HepG2 (cell line): ENCODE measurements around the gene GSDMA. TPM values are rescaled to one million over a fixed set of nuclear protein-coding genes. Genes with fewer than 3 reads are reported as not detected.

ENCODE experiments used
- EED ChIP-seq: sonication (generic); formaldehyde crosslinking; IDR thresholded peaks from 2 replicates; pipeline ENCODE4 v1.5.0; 2020; ENCODE audit warnings: mild to moderate bottlenecking, missing genetic modification reagents
- ELF3 ChIP-seq: IDR thresholded peaks from 2 replicates; pipeline ENCODE4 v1.6.1; 2016; ENCODE audit warnings: missing genetic modification reagents, missing compliant biosample characterization
- EZH2 ChIP-seq: conservative IDR thresholded peaks from 2 replicates; pipeline ENCODE4 v1.6.1; 2012; ENCODE audit warnings: mild to moderate bottlenecking, low read depth, low read length, moderate library complexity
- FOXA3 ChIP-seq: IDR thresholded peaks from 2 replicates; pipeline ENCODE4 v1.6.1; 2016; ENCODE audit warnings: missing genetic modification reagents, missing compliant biosample characterization
- MAFF ChIP-seq: IDR thresholded peaks from 2 replicates; pipeline ENCODE4 v1.6.1; 2011; ENCODE audit warnings: low read depth, low read length, improper control_type of control experiment
- MAFG ChIP-seq: sonication (generic); formaldehyde crosslinking; IDR thresholded peaks from 2 replicates; pipeline ENCODE4 v1.5.1; 2020; ENCODE audit warnings: mild to moderate bottlenecking, missing genetic modification reagents
- PAWR ChIP-seq: sonication (generic); formaldehyde crosslinking; IDR thresholded peaks from 2 replicates; pipeline ENCODE4 v1.4.0; 2020; ENCODE audit warnings: missing genetic modification reagents, mild to moderate bottlenecking, borderline replicate concordance
- SOX13 ChIP-seq, 3 experiments: fragments of 450-650 bp in 1 of 3; sonication (generic) in 1 of 3; formaldehyde crosslinking in 1 of 3; IDR thresholded peaks in 2 of 3; conservative IDR thresholded peaks in 1 of 3; 2 replicates each; pipeline versions ENCODE4 v1.5.0 to v1.6.1; 2016 to 2020; ENCODE audit warnings: antibody characterized with exemption in 1 of 3, mild to moderate bottlenecking in 1 of 3, missing compliant biosample characterization in 1 of 3, missing genetic modification reagents in 1 of 3, moderate library complexity in 1 of 3
- STAG1 ChIP-seq: sonication (generic); formaldehyde crosslinking; IDR thresholded peaks from 2 replicates; pipeline ENCODE4 v1.4.0; 2020; ENCODE audit warnings: missing genetic modification reagents
- SUZ12 ChIP-seq: fragments of 150-350 bp; IDR thresholded peaks from 2 replicates; pipeline ENCODE4 v1.6.1; 2014; ENCODE audit warnings: low read depth, low read length
- TRIM24 ChIP-seq: sonication (generic); formaldehyde crosslinking; IDR thresholded peaks from 2 replicates; pipeline ENCODE4 v1.8.0; 2022; ENCODE audit warnings: mild to moderate bottlenecking, missing genetic modification reagents
- ZBTB1 ChIP-seq: sonication (generic); formaldehyde crosslinking; IDR thresholded peaks from 2 replicates; pipeline ENCODE4 v1.4.0; 2020; ENCODE audit warnings: missing genetic modification reagents, borderline replicate concordance
- ZFP36L1 ChIP-seq: sonication (generic); formaldehyde crosslinking; IDR thresholded peaks from 2 replicates; pipeline ENCODE4 v1.8.0; 2022; ENCODE audit warnings: mild to moderate bottlenecking, missing genetic modification reagents, moderate library complexity
- ZNF431 ChIP-seq: sonication (generic); formaldehyde crosslinking; IDR thresholded peaks from 2 replicates; pipeline ENCODE4 v1.9.0; 2022; ENCODE audit warnings: missing genetic modification reagents, low read depth, mild to moderate bottlenecking, borderline replicate concordance
- ZNF44 ChIP-seq: sonication (generic); formaldehyde crosslinking; IDR thresholded peaks from 2 replicates; pipeline ENCODE4 v1.5.1; 2020; ENCODE audit warnings: mild to moderate bottlenecking, missing genetic modification reagents
- ZNF543 ChIP-seq: sonication (generic); formaldehyde crosslinking; IDR thresholded peaks from 2 replicates; pipeline ENCODE4 v1.4.0; 2020; ENCODE audit warnings: mild to moderate bottlenecking, missing genetic modification reagents
- ZNF552 ChIP-seq: sonication (generic); formaldehyde crosslinking; IDR thresholded peaks from 2 replicates; pipeline ENCODE4 v1.9.0; 2022; ENCODE audit warnings: missing genetic modification reagents, mild to moderate bottlenecking, borderline replicate concordance
- ZNF616 ChIP-seq: sonication (generic); formaldehyde crosslinking; IDR thresholded peaks from 2 replicates; pipeline ENCODE4 v1.5.0; 2020; ENCODE audit warnings: low read depth, mild to moderate bottlenecking, missing genetic modification reagents
- polyA plus RNA-seq, 8 experiments: library from polyadenylated mRNA; depleted of rRNA in 3 of 8; stranded (reverse) in 7 of 8; unstranded in 1 of 8; fragments of >200 nt; fragmentation: Illumina TruSeq in 4 of 8; extraction: Trizol in 4 of 8; gene quantifications; 2 replicates each; pipeline versions ENCODE4 v1.2.1 to v1.2.3, GENCODE V29; 2011 to 2016; ENCODE audit warnings: low read depth in 4 of 8, missing spikeins in 1 of 8, mixed read lengths in 1 of 8; ENCODE audit not compliant: insufficient read depth in 1 of 8
- total RNA-seq, 5 experiments: library from RNA; depleted of rRNA; stranded (reverse); fragments of >200 nt; fragmentation: Illumina TruSeq; extraction: Trizol; gene quantifications; 2 replicates each; pipeline ENCODE4 v1.2.3, GENCODE V29; 2016; ENCODE audit warnings: low read depth in 1 of 5
- TF ChIP-seq, protein P1 (sequence below): IDR thresholded peaks from 2 replicates; pipeline ENCODE4 v1.6.1; 2016; ENCODE audit warnings: missing compliant biosample characterization, missing genetic modification reagents, borderline replicate concordance
- TF ChIP-seq, protein P2 (sequence below): sonication (generic); formaldehyde crosslinking; IDR thresholded peaks from 2 replicates; pipeline ENCODE4 v1.8.0; 2022; ENCODE audit warnings: mild to moderate bottlenecking, missing genetic modification reagents, moderate library complexity
- TF ChIP-seq, protein P3 (sequence below): sonication (generic); formaldehyde crosslinking; IDR thresholded peaks from 2 replicates; pipeline ENCODE4 v1.4.0; 2020; ENCODE audit warnings: mild to moderate bottlenecking, missing genetic modification reagents
- TF ChIP-seq, protein P4 (sequence below): sonication (generic); formaldehyde crosslinking; IDR thresholded peaks from 2 replicates; pipeline ENCODE4 v1.8.0; 2022; ENCODE audit warnings: mild to moderate bottlenecking, missing genetic modification reagents; ENCODE audit not compliant: insufficient replicate concordance
- TF ChIP-seq, protein P5 (sequence below): sonication (generic); formaldehyde crosslinking; IDR thresholded peaks from 2 replicates; pipeline ENCODE4 v1.4.0; 2020; ENCODE audit warnings: mild to moderate bottlenecking, missing genetic modification reagents
- TF ChIP-seq, protein P6 (sequence below): IDR thresholded peaks from 2 replicates; pipeline ENCODE4 v1.6.1; 2016

GSDMA gene
- total and polyA plus RNA-seq, 2 of the 13 experiments (the other 11 are each of a cell fraction or from before 2014, with no cell fraction given) = not detected

DNA sequence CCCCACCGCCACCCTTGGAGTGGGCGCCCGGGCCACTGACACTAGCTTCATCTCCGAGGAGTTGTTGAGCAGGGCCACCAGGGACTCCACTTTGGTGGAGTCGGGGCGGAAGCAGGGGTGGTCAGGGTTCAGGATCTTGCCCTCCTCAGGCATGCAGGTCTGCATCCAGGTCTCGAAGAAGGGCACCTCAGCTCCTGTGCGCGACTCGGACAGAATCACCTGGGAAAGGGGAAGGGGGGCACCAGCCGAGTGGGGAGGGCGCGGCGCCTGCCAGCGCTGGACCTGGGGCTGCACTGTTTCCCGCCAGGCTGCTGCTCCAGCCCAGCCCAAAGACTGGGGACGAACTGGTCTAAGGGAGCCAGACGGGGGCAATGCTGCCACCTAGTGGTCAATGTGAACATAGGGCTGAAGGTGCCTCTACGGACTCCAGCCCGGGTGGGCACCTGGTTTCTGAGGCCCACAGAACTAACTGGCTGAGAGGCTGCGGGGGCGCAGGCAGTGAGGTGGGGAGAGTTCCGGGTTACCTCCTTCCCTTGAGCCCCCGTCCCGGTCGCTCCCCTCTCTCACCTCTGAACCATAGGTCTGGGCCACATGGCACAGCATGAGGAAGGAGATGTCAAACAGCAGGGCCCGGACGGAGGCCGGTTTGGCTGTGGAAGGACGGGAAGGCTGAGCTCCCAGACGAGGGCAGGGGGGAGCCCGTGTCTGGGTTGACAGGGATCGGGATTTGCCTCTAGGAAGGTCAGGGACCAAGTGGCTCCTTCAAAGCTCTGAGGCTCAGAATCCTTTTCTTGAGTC is 64.2 kb downstream of the GSDMA start (continued):
- TF ChIP-seq FOXA3 (CRISPR knock-in tag) (no peak), STAG1 (CRISPR knock-in tag) (peak; percentile 84), SUZ12 (no peak), PAWR (no peak), MAFG (CRISPR knock-in tag) (no peak), SOX13 (IDR thresholded peaks at IDR 0.05) (no peak), SOX13 (CRISPR knock-in tag; conservative IDR thresholded peaks at IDR 0.05 in 1 of 2, IDR thresholded peaks at IDR 0.05 in 1 of 2) (no peak), EZH2 (no peak), ZBTB1 (CRISPR knock-in tag) (no peak), ELF3 (CRISPR knock-in tag) (0 out of 2 replicates have a peak, but pooled peaks have one; percentile 17), MAFF (no peak), ZNF616 (no peak), ZNF552 (CRISPR knock-in tag) (no peak), EED (CRISPR knock-in tag) (no peak), ZFP36L1 (CRISPR knock-in tag) (no peak), ZNF431 (CRISPR knock-in tag) (no peak), ZNF543 (CRISPR knock-in tag) (no peak), TRIM24 (CRISPR knock-in tag) (no peak), ZNF44 (CRISPR knock-in tag) (no peak)
- TF ChIP-seq, protein P1, sequence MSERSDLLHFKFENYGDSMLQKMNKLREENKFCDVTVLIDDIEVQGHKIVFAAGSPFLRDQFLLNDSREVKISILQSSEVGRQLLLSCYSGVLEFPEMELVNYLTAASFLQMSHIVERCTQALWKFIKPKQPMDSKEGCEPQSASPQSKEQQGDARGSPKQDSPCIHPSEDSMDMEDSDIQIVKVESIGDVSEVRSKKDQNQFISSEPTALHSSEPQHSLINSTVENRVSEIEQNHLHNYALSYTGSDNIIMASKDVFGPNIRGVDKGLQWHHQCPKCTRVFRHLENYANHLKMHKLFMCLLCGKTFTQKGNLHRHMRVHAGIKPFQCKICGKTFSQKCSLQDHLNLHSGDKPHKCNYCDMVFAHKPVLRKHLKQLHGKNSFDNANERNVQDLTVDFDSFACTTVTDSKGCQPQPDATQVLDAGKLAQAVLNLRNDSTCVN (CRISPR knock-in tag) = no peak
- TF ChIP-seq, protein P2, sequence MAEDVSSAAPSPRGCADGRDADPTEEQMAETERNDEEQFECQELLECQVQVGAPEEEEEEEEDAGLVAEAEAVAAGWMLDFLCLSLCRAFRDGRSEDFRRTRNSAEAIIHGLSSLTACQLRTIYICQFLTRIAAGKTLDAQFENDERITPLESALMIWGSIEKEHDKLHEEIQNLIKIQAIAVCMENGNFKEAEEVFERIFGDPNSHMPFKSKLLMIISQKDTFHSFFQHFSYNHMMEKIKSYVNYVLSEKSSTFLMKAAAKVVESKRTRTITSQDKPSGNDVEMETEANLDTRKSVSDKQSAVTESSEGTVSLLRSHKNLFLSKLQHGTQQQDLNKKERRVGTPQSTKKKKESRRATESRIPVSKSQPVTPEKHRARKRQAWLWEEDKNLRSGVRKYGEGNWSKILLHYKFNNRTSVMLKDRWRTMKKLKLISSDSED = no peak
- TF ChIP-seq, protein P3, sequence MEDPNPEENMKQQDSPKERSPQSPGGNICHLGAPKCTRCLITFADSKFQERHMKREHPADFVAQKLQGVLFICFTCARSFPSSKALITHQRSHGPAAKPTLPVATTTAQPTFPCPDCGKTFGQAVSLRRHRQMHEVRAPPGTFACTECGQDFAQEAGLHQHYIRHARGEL (CRISPR knock-in tag) = no peak
- TF ChIP-seq, protein P4, sequence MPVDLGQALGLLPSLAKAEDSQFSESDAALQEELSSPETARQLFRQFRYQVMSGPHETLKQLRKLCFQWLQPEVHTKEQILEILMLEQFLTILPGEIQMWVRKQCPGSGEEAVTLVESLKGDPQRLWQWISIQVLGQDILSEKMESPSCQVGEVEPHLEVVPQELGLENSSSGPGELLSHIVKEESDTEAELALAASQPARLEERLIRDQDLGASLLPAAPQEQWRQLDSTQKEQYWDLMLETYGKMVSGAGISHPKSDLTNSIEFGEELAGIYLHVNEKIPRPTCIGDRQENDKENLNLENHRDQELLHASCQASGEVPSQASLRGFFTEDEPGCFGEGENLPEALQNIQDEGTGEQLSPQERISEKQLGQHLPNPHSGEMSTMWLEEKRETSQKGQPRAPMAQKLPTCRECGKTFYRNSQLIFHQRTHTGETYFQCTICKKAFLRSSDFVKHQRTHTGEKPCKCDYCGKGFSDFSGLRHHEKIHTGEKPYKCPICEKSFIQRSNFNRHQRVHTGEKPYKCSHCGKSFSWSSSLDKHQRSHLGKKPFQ (CRISPR knock-in tag) = no peak
- TF ChIP-seq, protein P5, sequence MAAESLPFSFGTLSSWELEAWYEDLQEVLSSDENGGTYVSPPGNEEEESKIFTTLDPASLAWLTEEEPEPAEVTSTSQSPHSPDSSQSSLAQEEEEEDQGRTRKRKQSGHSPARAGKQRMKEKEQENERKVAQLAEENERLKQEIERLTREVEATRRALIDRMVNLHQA (CRISPR knock-in tag) = no peak
- TF ChIP-seq, protein P6, sequence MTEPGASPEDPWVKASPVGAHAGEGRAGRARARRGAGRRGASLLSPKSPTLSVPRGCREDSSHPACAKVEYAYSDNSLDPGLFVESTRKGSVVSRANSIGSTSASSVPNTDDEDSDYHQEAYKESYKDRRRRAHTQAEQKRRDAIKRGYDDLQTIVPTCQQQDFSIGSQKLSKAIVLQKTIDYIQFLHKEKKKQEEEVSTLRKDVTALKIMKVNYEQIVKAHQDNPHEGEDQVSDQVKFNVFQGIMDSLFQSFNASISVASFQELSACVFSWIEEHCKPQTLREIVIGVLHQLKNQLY (CRISPR knock-in tag) = no peak
